ENCODE measurements around the gene FAF1.

GRCh38 chr1:50418600-50419109 lies 541.4 kb downstream of the FAF1 start:
- peak; percentile 95 for TF ChIP-seq EZH2 (IDR thresholded peaks at IDR 0.05; ENCODE audit: borderline replicate concordance, low read depth, low read length, severe bottlenecking)
- no peak for TF ChIP-seq MYC (IDR thresholded peaks at IDR 0.05; ENCODE audit: low read depth, low read length)
- TF ChIP-seq CTCF (IDR thresholded peaks at IDR 0.05; ENCODE audit: extremely low read depth in 1 of 2, insufficient read depth in 1 of 2, low read depth in 1 of 2, low read length in 2 of 2) = no peak
- no peak for TF ChIP-seq POLR2A (IDR thresholded peaks at IDR 0.05; ENCODE audit: low read depth, low read length)
- no peak for TF ChIP-seq MAX (IDR thresholded peaks at IDR 0.05; ENCODE audit: insufficient read depth, insufficient read length)
- no peak for TF ChIP-seq JUN (IDR thresholded peaks at IDR 0.05; ENCODE audit: borderline replicate concordance, insufficient read depth, insufficient read length, low read depth)
- no peak for TF ChIP-seq POLR2AphosphoS5 (IDR thresholded peaks at IDR 0.05; ENCODE audit: insufficient read depth, low read depth, low read length)
- no peak for TF ChIP-seq GATA2 (IDR thresholded peaks at IDR 0.05; ENCODE audit: insufficient read depth, insufficient read length, low read depth, low read length)
- TF ChIP-seq FOS (IDR thresholded peaks at IDR 0.05; ENCODE audit: borderline replicate concordance, insufficient read depth, low read length) = no peak
